Measurements from ENCODE around the gene HBA2. TPM values are rescaled to one million over a fixed set of nuclear protein-coding genes. Genes with fewer than 3 reads are reported as not detected.

HBA2 gene
- total and polyA plus RNA-seq, 9 of the 15 experiments (the other 6 are each of a cell fraction or from before 2014, with no cell fraction given), result 40.4 to 853 (median 286) TPM

- TF ChIP-seq, protein P1, sequence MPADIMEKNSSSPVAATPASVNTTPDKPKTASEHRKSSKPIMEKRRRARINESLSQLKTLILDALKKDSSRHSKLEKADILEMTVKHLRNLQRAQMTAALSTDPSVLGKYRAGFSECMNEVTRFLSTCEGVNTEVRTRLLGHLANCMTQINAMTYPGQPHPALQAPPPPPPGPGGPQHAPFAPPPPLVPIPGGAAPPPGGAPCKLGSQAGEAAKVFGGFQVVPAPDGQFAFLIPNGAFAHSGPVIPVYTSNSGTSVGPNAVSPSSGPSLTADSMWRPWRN (IDR thresholded peaks at IDR 0.05; ENCODE audit: low read depth), result no peak
- TF ChIP-seq SLC30A9 (CRISPR knock-in tag; IDR thresholded peaks at IDR 0.05) (no peak), C11orf30 (IDR thresholded peaks at IDR 0.05; ENCODE audit: low read depth) (no peak), THAP12 (CRISPR knock-in tag; IDR thresholded peaks at IDR 0.05) (no peak), TFE3 (CRISPR knock-in tag; IDR thresholded peaks at IDR 0.05) (no peak), HDGF (IDR thresholded peaks at IDR 0.05) (no peak), MEIS2 (IDR thresholded peaks at IDR 0.05; ENCODE audit: partially characterized antibody) (peak; percentile 33), ZNF253 (CRISPR knock-in tag; conservative IDR thresholded peaks at IDR 0.05) (no peak), FIP1L1 (IDR thresholded peaks at IDR 0.05; ENCODE audit: low read depth, low read length, poor library complexity, severe bottlenecking) (no peak), ESRRB (CRISPR knock-in tag; IDR thresholded peaks at IDR 0.05; ENCODE audit: borderline replicate concordance) (no peak)
- TF ChIP-seq, protein P2, sequence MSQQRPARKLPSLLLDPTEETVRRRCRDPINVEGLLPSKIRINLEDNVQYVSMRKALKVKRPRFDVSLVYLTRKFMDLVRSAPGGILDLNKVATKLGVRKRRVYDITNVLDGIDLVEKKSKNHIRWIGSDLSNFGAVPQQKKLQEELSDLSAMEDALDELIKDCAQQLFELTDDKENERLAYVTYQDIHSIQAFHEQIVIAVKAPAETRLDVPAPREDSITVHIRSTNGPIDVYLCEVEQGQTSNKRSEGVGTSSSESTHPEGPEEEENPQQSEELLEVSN (IDR thresholded peaks at IDR 0.05; ENCODE audit: borderline replicate concordance in 1 of 2, extremely low read depth in 1 of 2, insufficient read depth in 1 of 2, insufficient read length in 1 of 2, low read depth in 1 of 2, low read length in 1 of 2, poor library complexity in 1 of 2, severe bottlenecking in 1 of 2), result no peak
- TF ChIP-seq, protein P3, sequence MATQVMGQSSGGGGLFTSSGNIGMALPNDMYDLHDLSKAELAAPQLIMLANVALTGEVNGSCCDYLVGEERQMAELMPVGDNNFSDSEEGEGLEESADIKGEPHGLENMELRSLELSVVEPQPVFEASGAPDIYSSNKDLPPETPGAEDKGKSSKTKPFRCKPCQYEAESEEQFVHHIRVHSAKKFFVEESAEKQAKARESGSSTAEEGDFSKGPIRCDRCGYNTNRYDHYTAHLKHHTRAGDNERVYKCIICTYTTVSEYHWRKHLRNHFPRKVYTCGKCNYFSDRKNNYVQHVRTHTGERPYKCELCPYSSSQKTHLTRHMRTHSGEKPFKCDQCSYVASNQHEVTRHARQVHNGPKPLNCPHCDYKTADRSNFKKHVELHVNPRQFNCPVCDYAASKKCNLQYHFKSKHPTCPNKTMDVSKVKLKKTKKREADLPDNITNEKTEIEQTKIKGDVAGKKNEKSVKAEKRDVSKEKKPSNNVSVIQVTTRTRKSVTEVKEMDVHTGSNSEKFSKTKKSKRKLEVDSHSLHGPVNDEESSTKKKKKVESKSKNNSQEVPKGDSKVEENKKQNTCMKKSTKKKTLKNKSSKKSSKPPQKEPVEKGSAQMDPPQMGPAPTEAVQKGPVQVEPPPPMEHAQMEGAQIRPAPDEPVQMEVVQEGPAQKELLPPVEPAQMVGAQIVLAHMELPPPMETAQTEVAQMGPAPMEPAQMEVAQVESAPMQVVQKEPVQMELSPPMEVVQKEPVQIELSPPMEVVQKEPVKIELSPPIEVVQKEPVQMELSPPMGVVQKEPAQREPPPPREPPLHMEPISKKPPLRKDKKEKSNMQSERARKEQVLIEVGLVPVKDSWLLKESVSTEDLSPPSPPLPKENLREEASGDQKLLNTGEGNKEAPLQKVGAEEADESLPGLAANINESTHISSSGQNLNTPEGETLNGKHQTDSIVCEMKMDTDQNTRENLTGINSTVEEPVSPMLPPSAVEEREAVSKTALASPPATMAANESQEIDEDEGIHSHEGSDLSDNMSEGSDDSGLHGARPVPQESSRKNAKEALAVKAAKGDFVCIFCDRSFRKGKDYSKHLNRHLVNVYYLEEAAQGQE (IDR thresholded peaks at IDR 0.05; ENCODE audit: borderline replicate concordance), result no peak
- TF ChIP-seq, protein P3 (CRISPR knock-in tag; IDR thresholded peaks at IDR 0.05; ENCODE audit: low read depth), result no peak
Observed at GRCh38 chr16:144797-145252, 27.9 kb upstream of the HBA2 start (continued).
